Activated T-helper 2 cell treated with anti-CD3 and anti-CD28 coated beads, Interferon-gamma antibody, Interleukin-2, Interleukin-4, amounts not matched to agents 10 μg/mL and 5 μg/mL and 100 μg/mL, durations not matched to agents 14 hours and 24 hours and 36 hours (primary cell): ENCODE measurements around the gene PGA5. TPM values are rescaled to one million over a fixed set of nuclear protein-coding genes. Genes with fewer than 3 reads are reported as not detected.
"Not testable (repeated sequence)": the region's sequence is repeated elsewhere in the genome, so short reads cannot be mapped to it uniquely, and the experiment has no call there.

Experiments used
- DNase-seq: peaks from one replicate; pipeline ENCODE4 v3.0.0; 2021; ENCODE audit warnings: low spot score
- H3K27ac Mint-ChIP-seq: one replicate; pipeline ENCODE4 v1.8.0; 2021; ENCODE audit warnings: mixed read lengths
- H3K27me3 Mint-ChIP-seq: one replicate; pipeline ENCODE4 v1.8.0; 2021; ENCODE audit warnings: low read depth, mixed read lengths
- H3K36me3 Mint-ChIP-seq: one replicate; pipeline ENCODE4 v1.8.0; 2021; ENCODE audit warnings: low read depth, mixed read lengths
- H3K4me1 Mint-ChIP-seq: one replicate; pipeline ENCODE4 v1.8.0; 2021; ENCODE audit warnings: low read depth, mixed read lengths
- H3K4me3 Mint-ChIP-seq: one replicate; pipeline ENCODE4 v1.8.0; 2021; ENCODE audit warnings: low read depth, mild to moderate bottlenecking, moderate library complexity, mixed read lengths
- H3K9me3 Mint-ChIP-seq: one replicate; pipeline ENCODE4 v1.8.0; 2021; ENCODE audit warnings: mixed read lengths
- intact Hi-C: fragments of 100-400 bp; cut with micrococcal nuclease; formaldehyde crosslinking; loops from one replicate; pipeline ENCODE4 v1.15.1; 2023
- total RNA-seq: library from RNA; stranded (reverse); gene quantifications from 2 replicates; pipeline ENCODE4 v1.2.3, GENCODE V29; 2022

Gene PGA5
- total RNA-seq, 1 donor from 2014 or later: not detected

DNA sequence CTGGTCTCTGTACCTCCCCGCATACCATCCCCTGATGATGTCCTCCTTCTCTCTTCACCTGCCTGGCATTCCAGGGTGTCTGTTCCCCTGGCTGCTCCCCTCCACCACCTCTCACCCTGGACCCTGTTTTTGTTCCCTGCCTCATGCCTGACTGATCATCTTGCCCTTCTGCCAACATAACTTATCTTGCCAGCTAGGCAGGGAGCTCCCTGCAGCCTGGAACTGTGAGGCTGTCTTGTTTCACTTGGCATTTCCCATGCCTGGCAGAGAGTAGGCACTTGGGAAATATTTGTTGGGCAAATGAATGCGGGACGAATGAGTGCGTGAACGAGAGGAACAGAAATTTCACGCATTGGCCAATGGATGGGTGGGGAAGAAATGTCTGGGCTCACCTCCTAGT lies 30.3 kb upstream of the PGA5 start:
- H3K27me3 Mint-ChIP-seq, H3K36me3 Mint-ChIP-seq, H3K27ac Mint-ChIP-seq, intact Hi-C loops, H3K9me3 Mint-ChIP-seq, H3K4me1 Mint-ChIP-seq, DNase-seq, H3K4me3 Mint-ChIP-seq: not testable (repeated sequence)

DNA sequence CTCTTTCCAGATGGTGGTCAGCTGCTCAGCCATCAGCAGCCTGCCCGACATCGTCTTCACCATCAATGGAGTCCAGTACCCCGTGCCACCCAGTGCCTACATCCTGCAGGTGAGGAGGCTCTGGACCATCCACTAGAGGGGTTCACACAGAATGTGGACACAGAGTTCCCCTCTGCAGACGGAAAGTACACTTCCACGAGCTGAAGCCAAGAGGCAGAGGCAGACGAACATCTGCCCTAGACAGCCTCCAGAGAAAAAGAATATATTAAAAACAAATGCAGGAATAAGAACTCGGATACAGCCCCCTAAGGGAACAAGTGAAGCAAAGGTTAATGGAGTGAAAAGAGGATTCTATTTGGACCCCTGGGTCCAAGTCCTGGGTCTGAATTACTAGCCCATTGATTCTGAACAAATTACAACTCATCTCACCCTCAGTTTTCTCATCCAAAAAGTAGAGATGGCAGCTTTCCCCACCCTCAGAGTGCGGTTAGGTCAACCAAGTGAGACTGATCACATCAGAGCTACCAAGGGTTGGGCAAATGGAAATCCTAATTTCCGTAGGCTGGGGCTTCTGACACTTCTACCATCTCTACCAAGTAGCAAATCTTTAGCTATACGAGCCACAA lies 29.5 kb upstream of the PGA5 start:
- H3K4me3 Mint-ChIP-seq, H3K27me3 Mint-ChIP-seq, H3K9me3 Mint-ChIP-seq, intact Hi-C loops, DNase-seq, H3K36me3 Mint-ChIP-seq, H3K4me1 Mint-ChIP-seq, H3K27ac Mint-ChIP-seq: not testable (repeated sequence)

GRCh38 chr11:61212202-61212601 lies 28.8 kb upstream of the PGA5 start:
- DNase-seq, H3K4me3 Mint-ChIP-seq, H3K36me3 Mint-ChIP-seq, H3K9me3 Mint-ChIP-seq, H3K27me3 Mint-ChIP-seq, H3K4me1 Mint-ChIP-seq, intact Hi-C loops, H3K27ac Mint-ChIP-seq: not testable (repeated sequence)

DNA sequence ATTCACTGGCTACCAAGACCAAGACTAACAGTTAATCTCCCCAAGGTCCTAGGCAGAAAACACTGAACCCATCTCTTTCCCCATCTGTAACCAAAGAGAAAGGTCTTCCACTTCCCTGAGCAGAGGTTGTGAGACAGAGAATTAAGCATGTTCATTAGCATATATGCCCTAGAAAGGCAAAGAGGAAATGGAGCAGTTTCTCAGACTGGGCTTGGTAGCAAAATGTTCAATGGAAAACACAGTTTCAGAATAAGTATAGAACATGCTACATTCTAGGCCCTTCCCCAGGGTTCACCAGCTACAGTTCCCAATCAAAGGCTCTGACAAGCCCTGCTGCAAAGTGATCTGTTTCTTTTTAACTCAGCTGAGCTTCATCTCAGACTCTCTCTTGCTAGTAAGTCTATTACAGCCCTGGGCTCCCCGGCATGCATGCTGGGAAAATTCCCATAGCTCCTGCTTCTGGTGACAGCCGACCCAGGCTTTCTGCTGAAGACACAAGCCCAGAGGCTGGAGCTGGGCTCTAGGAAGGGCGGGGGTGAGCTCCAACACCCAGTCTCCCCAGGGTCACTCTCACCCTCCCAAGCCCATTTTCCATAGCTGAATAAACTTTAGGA lies 27.2 kb upstream of the PGA5 start:
- H3K36me3 Mint-ChIP-seq, H3K4me3 Mint-ChIP-seq, H3K27me3 Mint-ChIP-seq, intact Hi-C loops, DNase-seq, H3K9me3 Mint-ChIP-seq, H3K27ac Mint-ChIP-seq, H3K4me1 Mint-ChIP-seq: not testable (repeated sequence)

- H3K4me3 Mint-ChIP-seq, intact Hi-C loops, H3K27me3 Mint-ChIP-seq, H3K36me3 Mint-ChIP-seq, H3K27ac Mint-ChIP-seq, DNase-seq, H3K4me1 Mint-ChIP-seq, H3K9me3 Mint-ChIP-seq: not testable (repeated sequence)
These were observed 22.7 kb upstream of the PGA5 start for GRCh38 chr11:61218306-61218705.

DNA sequence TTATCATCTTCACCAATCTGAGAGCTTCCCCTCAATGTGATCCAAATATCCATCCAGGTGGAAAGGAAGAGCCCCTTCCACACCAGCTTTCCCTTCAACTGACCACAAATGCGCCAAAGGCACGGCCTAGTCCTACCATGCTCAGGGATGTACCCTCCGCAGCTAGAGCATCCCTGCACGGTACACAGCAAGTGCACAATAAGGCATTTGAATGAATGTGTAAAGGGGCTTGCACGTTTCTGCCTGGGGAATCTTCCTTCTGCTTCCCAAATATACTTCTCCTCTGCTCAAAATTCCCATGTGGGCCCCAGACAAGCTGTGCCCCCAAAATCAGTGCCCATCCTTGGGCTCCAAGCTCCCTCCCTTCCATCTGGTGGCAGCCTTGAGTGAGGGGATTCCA lies 22.0 kb upstream of the PGA5 start:
- H3K27ac Mint-ChIP-seq, H3K27me3 Mint-ChIP-seq, H3K9me3 Mint-ChIP-seq, H3K4me1 Mint-ChIP-seq, DNase-seq, H3K36me3 Mint-ChIP-seq, H3K4me3 Mint-ChIP-seq, intact Hi-C loops: not testable (repeated sequence)

GRCh38 chr11:61222047-61222446 lies 18.9 kb upstream of the PGA5 start, which contains the start of gene PGA4:
PGA4 (plus strand) TSS chr11:61222347; CDS start chr11:61222401, 54 bp downstream.
- H3K27me3 Mint-ChIP-seq, DNase-seq, H3K27ac Mint-ChIP-seq, H3K4me3 Mint-ChIP-seq, H3K4me1 Mint-ChIP-seq, H3K36me3 Mint-ChIP-seq, intact Hi-C loops, H3K9me3 Mint-ChIP-seq: not testable (repeated sequence)

DNA sequence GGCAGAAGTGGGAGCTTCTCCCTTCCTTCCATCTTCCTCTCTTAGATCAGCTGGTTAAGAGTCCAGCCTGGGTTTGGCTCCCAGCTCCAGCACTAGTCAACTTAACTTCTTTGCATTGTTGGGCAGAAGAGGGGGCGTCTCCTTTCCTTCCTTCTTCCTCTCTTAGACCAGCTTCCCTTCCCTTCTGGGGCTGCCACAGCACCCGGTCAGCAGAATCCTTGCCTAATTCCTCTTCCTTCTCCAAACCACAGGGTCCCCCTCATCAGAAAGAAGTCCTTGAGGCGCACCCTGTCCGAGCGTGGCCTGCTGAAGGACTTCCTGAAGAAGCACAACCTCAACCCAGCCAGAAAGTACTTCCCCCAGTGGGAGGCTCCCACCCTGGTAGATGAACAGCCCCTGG lies 18.3 kb upstream of the PGA5 start:
- H3K4me1 Mint-ChIP-seq, H3K27ac Mint-ChIP-seq, H3K27me3 Mint-ChIP-seq, H3K4me3 Mint-ChIP-seq, H3K9me3 Mint-ChIP-seq, DNase-seq, H3K36me3 Mint-ChIP-seq, intact Hi-C loops: not testable (repeated sequence)

DNA sequence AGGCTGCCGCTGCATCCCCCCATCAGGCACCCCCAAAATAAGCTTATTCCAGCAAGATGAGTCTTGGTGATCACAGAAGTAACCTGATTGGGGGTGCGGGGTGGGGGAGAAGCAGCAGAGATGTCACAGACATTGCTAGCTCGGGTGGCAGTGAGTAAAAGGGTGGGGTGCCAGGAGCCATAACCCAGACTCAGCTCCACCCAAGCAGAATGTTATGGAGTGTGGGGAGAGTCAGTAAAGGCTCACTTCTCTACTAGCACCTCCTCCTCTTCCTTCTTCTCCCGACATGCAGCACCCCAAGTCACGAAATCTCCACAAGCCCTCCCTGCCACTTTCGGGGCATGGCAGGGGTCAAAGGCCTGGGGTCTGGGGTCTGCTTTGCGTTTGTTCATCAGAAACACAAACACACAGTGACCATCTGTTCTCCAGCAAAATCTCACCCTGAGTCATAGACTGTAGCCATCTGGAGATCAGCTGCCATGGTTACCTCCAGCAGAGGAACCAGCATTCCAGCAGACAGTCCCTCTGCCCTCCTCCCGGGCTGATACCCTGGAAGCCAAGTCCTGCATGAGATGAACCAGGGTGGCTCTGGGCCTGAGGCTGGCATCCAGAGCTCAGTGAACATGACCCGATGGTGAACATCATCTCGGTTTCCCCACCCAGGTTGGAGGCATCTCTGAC lies 14.4 kb upstream of the PGA5 start:
- H3K27me3 Mint-ChIP-seq, intact Hi-C loops, H3K9me3 Mint-ChIP-seq, DNase-seq, H3K36me3 Mint-ChIP-seq, H3K27ac Mint-ChIP-seq, H3K4me3 Mint-ChIP-seq, H3K4me1 Mint-ChIP-seq: not testable (repeated sequence)

DNA sequence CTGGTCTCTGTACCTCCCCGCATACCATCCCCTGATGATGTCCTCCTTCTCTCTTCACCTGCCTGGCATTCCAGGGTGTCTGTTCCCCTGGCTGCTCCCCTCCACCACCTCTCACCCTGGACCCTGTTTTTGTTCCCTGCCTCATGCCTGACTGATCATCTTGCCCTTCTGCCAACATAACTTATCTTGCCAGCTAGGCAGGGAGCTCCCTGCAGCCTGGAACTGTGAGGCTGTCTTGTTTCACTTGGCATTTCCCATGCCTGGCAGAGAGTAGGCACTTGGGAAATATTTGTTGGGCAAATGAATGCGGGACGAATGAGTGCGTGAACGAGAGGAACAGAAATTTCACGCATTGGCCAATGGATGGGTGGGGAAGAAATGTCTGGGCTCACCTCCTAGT lies 11.5 kb upstream of the PGA5 start:
- H3K4me3 Mint-ChIP-seq, H3K9me3 Mint-ChIP-seq, H3K4me1 Mint-ChIP-seq, H3K27me3 Mint-ChIP-seq, DNase-seq, intact Hi-C loops, H3K27ac Mint-ChIP-seq, H3K36me3 Mint-ChIP-seq: not testable (repeated sequence)

DNA sequence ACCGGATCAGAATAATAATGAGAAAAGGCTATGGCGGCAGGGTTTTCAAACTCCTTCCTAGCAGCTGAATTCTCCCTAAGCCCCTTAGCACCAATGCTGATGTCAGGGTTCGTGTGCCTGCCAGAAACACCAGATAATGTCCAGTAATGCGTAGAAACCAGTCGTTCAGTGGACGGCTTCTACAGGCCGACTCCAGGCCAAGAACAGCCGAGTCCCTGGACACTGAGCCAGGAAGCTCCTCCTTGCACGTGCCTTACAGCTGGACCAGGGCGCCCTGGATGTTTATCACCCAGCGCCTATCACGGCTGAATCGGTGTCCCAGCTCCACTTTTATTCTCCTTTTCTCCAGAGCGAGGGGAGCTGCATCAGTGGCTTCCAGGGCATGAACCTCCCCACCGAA lies 9.9 kb upstream of the PGA5 start:
- DNase-seq, H3K4me3 Mint-ChIP-seq, H3K27ac Mint-ChIP-seq, H3K27me3 Mint-ChIP-seq, H3K9me3 Mint-ChIP-seq, H3K4me1 Mint-ChIP-seq, intact Hi-C loops, H3K36me3 Mint-ChIP-seq: not testable (repeated sequence)

GRCh38 chr11:61231585-61231984 lies 9.4 kb upstream of the PGA5 start:
- H3K9me3 Mint-ChIP-seq, H3K4me3 Mint-ChIP-seq, intact Hi-C loops: not testable (repeated sequence)

DNA sequence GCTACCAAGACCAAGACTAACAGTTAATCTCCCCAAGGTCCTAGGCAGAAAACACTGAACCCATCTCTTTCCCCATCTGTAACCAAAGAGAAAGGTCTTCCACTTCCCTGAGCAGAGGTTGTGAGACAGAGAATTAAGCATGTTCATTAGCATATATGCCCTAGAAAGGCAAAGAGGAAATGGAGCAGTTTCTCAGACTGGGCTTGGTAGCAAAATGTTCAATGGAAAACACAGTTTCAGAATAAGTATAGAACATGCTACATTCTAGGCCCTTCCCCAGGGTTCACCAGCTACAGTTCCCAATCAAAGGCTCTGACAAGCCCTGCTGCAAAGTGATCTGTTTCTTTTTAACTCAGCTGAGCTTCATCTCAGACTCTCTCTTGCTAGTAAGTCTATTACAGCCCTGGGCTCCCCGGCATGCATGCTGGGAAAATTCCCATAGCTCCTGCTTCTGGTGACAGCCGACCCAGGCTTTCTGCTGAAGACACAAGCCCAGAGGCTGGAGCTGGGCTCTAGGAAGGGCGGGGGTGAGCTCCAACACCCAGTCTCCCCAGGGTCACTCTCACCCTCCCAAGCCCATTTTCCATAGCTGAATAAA lies 8.3 kb upstream of the PGA5 start:
- intact Hi-C loops, H3K36me3 Mint-ChIP-seq, H3K9me3 Mint-ChIP-seq, H3K27ac Mint-ChIP-seq, H3K4me3 Mint-ChIP-seq, H3K27me3 Mint-ChIP-seq, DNase-seq, H3K4me1 Mint-ChIP-seq: not testable (repeated sequence)

More at GRCh38 chr11:61231585-61231984, 9.4 kb upstream of the PGA5 start:
- DNase-seq, H3K4me1 Mint-ChIP-seq, H3K36me3 Mint-ChIP-seq, H3K27me3 Mint-ChIP-seq, H3K27ac Mint-ChIP-seq: not testable (repeated sequence)
